ENCODE measurements around the gene PIK3C2G.
"Not testable (repeated sequence)": the region's sequence is repeated elsewhere in the genome, so short reads cannot be mapped to it uniquely, and the experiment has no call there.

Gene PIK3C2G

GRCh38 chr12:18652596-18652995 is 391.3 kb downstream of the PIK3C2G start:
- DNase-seq = no peak

GRCh38 chr12:18653465-18653864 is 392.1 kb downstream of the PIK3C2G start:
- no peak for DNase-seq

- DNase-seq = no peak
These were observed 394.0 kb downstream of the PIK3C2G start for GRCh38 chr12:18655351-18655750.

- DNase-seq = no peak
These were observed 396.9 kb downstream of the PIK3C2G start for GRCh38 chr12:18658179-18658578.

GRCh38 chr12:18658829-18659228 is 397.5 kb downstream of the PIK3C2G start:
- no peak for DNase-seq

GRCh38 chr12:18676141-18676540 is 414.8 kb downstream of the PIK3C2G start:
- no peak for DNase-seq

GRCh38 chr12:18676996-18677588 is 415.8 kb downstream of the PIK3C2G start:
- DNase-seq = no peak

GRCh38 chr12:18681818-18682217 is 420.5 kb downstream of the PIK3C2G start:
- no peak for DNase-seq

- no peak for DNase-seq
These were observed 422.2 kb downstream of the PIK3C2G start for GRCh38 chr12:18683327-18684013.

- DNase-seq = no peak
These were observed 423.1 kb downstream of the PIK3C2G start for GRCh38 chr12:18684430-18684829.

GRCh38 chr12:18689771-18690170 is 428.5 kb downstream of the PIK3C2G start:
- DNase-seq = no peak

GRCh38 chr12:18690653-18691052 is 429.3 kb downstream of the PIK3C2G start:
- DNase-seq = no peak

GRCh38 chr12:18693986-18694385 is 432.7 kb downstream of the PIK3C2G start:
- not testable (repeated sequence) for DNase-seq

- no peak for DNase-seq
These were observed 435.8 kb downstream of the PIK3C2G start for GRCh38 chr12:18696971-18697602.
